Left lobe of liver (tissue), 2 donors: ENCODE measurements around the gene MVB12A. TPM values are rescaled to one million over a fixed set of nuclear protein-coding genes. Genes with fewer than 3 reads are reported as not detected.

Source experiments
- ATAC-seq: fragments of 200-7000 bp; cut with Tn5 transposase; one replicate; pipeline ENCODE4 v1.9.1; 2020; ENCODE audit warnings: mild to moderate bottlenecking, moderate library complexity
- DNase-seq: peaks from one replicate; pipeline ENCODE4 v3.0.0-alpha.2; 2020; ENCODE audit warnings: low spot score
- total RNA-seq: library from RNA; stranded (reverse); gene quantifications from one replicate; pipeline ENCODE4 v1.2.1, GENCODE V29; 2021
- donor health status: DM: no; HTN: no; CAD: no; lungs with moderate emphysema.
- donor health status: DM: no; HTN: yes; CAD: no.

Gene MVB12A
- total RNA-seq, 1 donor from 2014 or later = 22.6 TPM

GRCh38 chr19:17441241-17442021, 21.6 kb downstream of the MVB12A start:
- ATAC-seq (peak; percentile 60), DNase-seq (no peak)

- no peak for DNase-seq
- no peak for ATAC-seq
Observed at GRCh38 chr19:17445526-17446165, 25.8 kb downstream of the MVB12A start.

- ATAC-seq = no peak
- no peak for DNase-seq
Observed at GRCh38 chr19:17447704-17448130, 27.9 kb downstream of the MVB12A start.

GRCh38 chr19:17448131-17448967, 28.5 kb downstream of the MVB12A start, which contains the start of gene TMEM221:
TMEM221 (minus strand) TSS chr19:17448668; CDS start chr19:17448462, 206 bp downstream.
- DNase-seq (no peak), ATAC-seq (peak; percentile 73)

GRCh38 chr19:17450264-17451075, 30.6 kb downstream of the MVB12A start:
- DNase-seq = no peak
- ATAC-seq = no peak

GRCh38 chr19:17451820-17452219, 32.0 kb downstream of the MVB12A start:
- DNase-seq = no peak
- ATAC-seq = no peak

- ATAC-seq (no peak), DNase-seq (no peak)
Observed at GRCh38 chr19:17454576-17455071, 34.8 kb downstream of the MVB12A start.

- DNase-seq = no peak
- no peak for ATAC-seq
Observed at GRCh38 chr19:17455308-17456123, 35.7 kb downstream of the MVB12A start.

- DNase-seq = no peak
- no peak for ATAC-seq
Observed at GRCh38 chr19:17456127-17456526, 36.3 kb downstream of the MVB12A start.

GRCh38 chr19:17457616-17458015, 37.8 kb downstream of the MVB12A start:
- ATAC-seq = no peak
- no peak for DNase-seq

- DNase-seq (no peak), ATAC-seq (no peak)
Observed at GRCh38 chr19:17458970-17459369, 39.1 kb downstream of the MVB12A start.

GRCh38 chr19:17460372-17461230, 40.8 kb downstream of the MVB12A start, which contains the start of gene NXNL1:
NXNL1 (minus strand) TSS chr19:17460926; CDS start chr19:17460869, 57 bp downstream.
- DNase-seq (no peak), ATAC-seq (no peak)

- no peak for DNase-seq
- no peak for ATAC-seq
Observed at GRCh38 chr19:17466487-17466850, 46.6 kb downstream of the MVB12A start.

- ATAC-seq = no peak
Observed at GRCh38 chr19:17467471-17468301, 47.8 kb downstream of the MVB12A start.

GRCh38 chr19:17468302-17469091, 48.6 kb downstream of the MVB12A start:
- no peak for ATAC-seq

More at GRCh38 chr19:17467471-17468301, 47.8 kb downstream of the MVB12A start:
- no peak for DNase-seq

GRCh38 chr19:17469092-17469480, 49.2 kb downstream of the MVB12A start:
- DNase-seq (no peak), ATAC-seq (no peak)

More at GRCh38 chr19:17468302-17469091, 48.6 kb downstream of the MVB12A start:
- no peak for DNase-seq
